Neural crest cell (in vitro differentiated cells): ENCODE measurements around the gene IYD. TPM values are rescaled to one million over a fixed set of nuclear protein-coding genes. Genes with fewer than 3 reads are reported as not detected.

Experiments
- DNase-seq: peaks from one replicate; pipeline ENCODE4 v3.0.0; 2021; ENCODE audit warnings: low read depth, mixed read lengths, low spot score
- H3K27ac Mint-ChIP-seq: one replicate; pipeline ENCODE4 v1.8.0; 2021; ENCODE audit warnings: mild to moderate bottlenecking, mixed read lengths; ENCODE audit not compliant: unreplicated experiment
- H3K27me3 Mint-ChIP-seq: 2 replicates; pipeline ENCODE4 v1.8.0; 2021; ENCODE audit warnings: low read depth, mild to moderate bottlenecking, mixed read lengths
- H3K36me3 Mint-ChIP-seq: 2 replicates; pipeline ENCODE4 v1.8.0; 2021; ENCODE audit warnings: low read depth, mild to moderate bottlenecking, mixed read lengths
- H3K4me1 Mint-ChIP-seq: 2 replicates; pipeline ENCODE4 v1.8.0; 2021; ENCODE audit warnings: mixed read lengths
- H3K4me3 Mint-ChIP-seq: one replicate; pipeline ENCODE4 v1.8.0; 2021; ENCODE audit warnings: mild to moderate bottlenecking, mixed read lengths
- H3K9me3 Mint-ChIP-seq: 2 replicates; pipeline ENCODE4 v1.8.0; 2021; ENCODE audit warnings: mixed read lengths
- CTCF ChIP-seq: fragments of 200-600 bp; sonication (generic); conservative IDR thresholded peaks from 2 replicates; pipeline ENCODE4 v1.5.0; 2021; ENCODE audit warnings: antibody characterized with exemption, mild to moderate bottlenecking
- total RNA-seq: library from RNA; stranded (reverse); gene quantifications from 2 replicates; pipeline ENCODE4 v1.2.1, GENCODE V29; 2021

Gene IYD
- total RNA-seq, 1 donor from 2014 or later = not detected

- H3K27ac Mint-ChIP-seq = no peak overlapping the region
- peak; percentile 82 for TF ChIP-seq CTCF
- H3K36me3 Mint-ChIP-seq = no peaks in the 10 kb centered on the region
- peak; percentile 27 for DNase-seq
- H3K27me3 Mint-ChIP-seq = no peaks in the 10 kb centered on the region
- peaks cover 15% of the 10 kb centered on the region for H3K4me1 Mint-ChIP-seq
- H3K4me3 Mint-ChIP-seq = no peak overlapping the region
- H3K9me3 Mint-ChIP-seq = no peaks in the 10 kb centered on the region
Measured at GRCh38 chr6:150395388-150396009, 26.7 kb downstream of the IYD start.

GRCh38 chr6:150403458-150404246 is 34.8 kb downstream of the IYD start:
- no peaks in the 10 kb centered on the region for H3K4me1 Mint-ChIP-seq
- no peak for DNase-seq
- H3K4me3 Mint-ChIP-seq = no peak overlapping the region

GRCh38 chr6:150406948-150407347 is 38.1 kb downstream of the IYD start:
- Mint-ChIP-seq H3K9me3 (peaks cover 3% of the 10 kb centered on the region), H3K36me3 (no peaks in the 10 kb centered on the region), H3K27ac (no peak overlapping the region), H3K4me1 (peaks cover 16% of the 10 kb centered on the region), H3K4me3 (no peak overlapping the region), H3K27me3 (no peaks in the 10 kb centered on the region)
- no peak for TF ChIP-seq CTCF
- DNase-seq = no peak

More at GRCh38 chr6:150403458-150404246, 34.8 kb downstream of the IYD start:
- H3K27me3 Mint-ChIP-seq = no peaks in the 10 kb centered on the region
- peaks cover 3% of the 10 kb centered on the region for H3K9me3 Mint-ChIP-seq
- TF ChIP-seq CTCF = no peak
- no peaks in the 10 kb centered on the region for H3K36me3 Mint-ChIP-seq
- no peak overlapping the region for H3K27ac Mint-ChIP-seq

- Mint-ChIP-seq H3K9me3 (peaks cover 6% of the 10 kb centered on the region), H3K4me3 (no peak overlapping the region), H3K4me1 (peaks cover 16% of the 10 kb centered on the region), H3K27ac (peak overlapping the region; percentile 54), H3K27me3 (no peaks in the 10 kb centered on the region), H3K36me3 (no peaks in the 10 kb centered on the region)
- no peak for DNase-seq
- no peak for TF ChIP-seq CTCF
Measured at GRCh38 chr6:150408842-150409241, 40.0 kb downstream of the IYD start.

- no peak for DNase-seq
- peaks cover 16% of the 10 kb centered on the region for H3K4me1 Mint-ChIP-seq
- H3K36me3 Mint-ChIP-seq = no peaks in the 10 kb centered on the region
- TF ChIP-seq CTCF = no peak
- H3K9me3 Mint-ChIP-seq = peaks cover 6% of the 10 kb centered on the region
- H3K4me3 Mint-ChIP-seq = no peak overlapping the region
- H3K27ac Mint-ChIP-seq = no peak overlapping the region
- H3K27me3 Mint-ChIP-seq = no peaks in the 10 kb centered on the region
Measured at GRCh38 chr6:150409576-150410066, 40.8 kb downstream of the IYD start.
